Superior temporal gyrus (tissue), 1 donor: ENCODE data around the gene ZNF770.

Experiments used
- DNase-seq: peaks from one replicate; pipeline ENCODE4 v3.0.0-alpha.2; 2016; ENCODE audit errors: extremely low spot score

The ZNF770 gene, protein sequence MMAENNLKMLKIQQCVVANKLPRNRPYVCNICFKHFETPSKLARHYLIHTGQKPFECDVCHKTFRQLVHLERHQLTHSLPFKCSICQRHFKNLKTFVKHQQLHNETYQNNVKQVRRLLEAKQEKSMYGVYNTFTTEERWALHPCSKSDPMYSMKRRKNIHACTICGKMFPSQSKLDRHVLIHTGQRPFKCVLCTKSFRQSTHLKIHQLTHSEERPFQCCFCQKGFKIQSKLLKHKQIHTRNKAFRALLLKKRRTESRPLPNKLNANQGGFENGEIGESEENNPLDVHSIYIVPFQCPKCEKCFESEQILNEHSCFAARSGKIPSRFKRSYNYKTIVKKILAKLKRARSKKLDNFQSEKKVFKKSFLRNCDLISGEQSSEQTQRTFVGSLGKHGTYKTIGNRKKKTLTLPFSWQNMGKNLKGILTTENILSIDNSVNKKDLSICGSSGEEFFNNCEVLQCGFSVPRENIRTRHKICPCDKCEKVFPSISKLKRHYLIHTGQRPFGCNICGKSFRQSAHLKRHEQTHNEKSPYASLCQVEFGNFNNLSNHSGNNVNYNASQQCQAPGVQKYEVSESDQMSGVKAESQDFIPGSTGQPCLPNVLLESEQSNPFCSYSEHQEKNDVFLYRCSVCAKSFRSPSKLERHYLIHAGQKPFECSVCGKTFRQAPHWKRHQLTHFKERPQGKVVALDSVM

DNA sequence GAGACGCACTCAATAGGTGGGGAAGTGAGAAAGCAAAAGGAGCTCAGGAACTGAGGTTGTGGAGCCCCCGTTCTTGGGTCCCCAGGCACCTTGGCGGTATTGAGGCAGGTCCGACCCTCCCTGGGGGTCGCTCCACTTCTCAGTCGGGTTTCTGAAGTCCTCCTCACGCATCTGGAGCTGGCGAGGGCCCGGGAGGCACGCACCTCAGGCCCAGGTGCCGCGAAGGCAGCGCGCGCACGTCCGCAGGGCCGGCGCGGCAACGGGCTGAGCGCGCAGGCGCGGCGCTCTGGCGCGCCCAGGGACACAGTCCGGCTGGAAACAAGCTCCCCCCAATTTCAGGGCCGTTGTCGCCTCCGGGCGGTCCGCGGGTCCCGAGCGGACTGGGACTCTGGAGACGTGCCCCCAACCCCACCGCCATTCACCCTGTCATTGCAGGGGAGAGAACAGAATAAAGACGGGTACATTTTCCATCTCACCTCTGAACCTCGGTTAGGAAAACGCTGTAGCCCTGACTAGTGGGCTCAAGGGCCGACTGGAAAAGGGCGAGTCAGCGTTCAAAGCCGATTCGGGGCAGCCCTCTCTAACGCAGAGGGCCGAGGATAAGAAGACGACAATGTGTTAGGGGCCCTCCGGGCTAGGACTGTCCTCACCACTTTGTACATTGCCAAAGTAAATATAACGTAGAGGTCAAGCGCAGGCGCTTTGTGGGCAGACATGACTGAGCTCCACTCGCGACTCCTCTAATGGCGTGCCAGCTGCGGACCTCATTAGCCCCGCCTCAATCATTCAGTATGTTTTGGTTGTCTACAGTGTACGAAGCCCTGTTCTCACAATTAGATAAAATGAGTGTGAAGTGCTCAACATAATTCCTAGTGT is at the start of gene ZNF770:
ZNF770 (minus strand) TSS at position 261 of the 876 bp plus-strand sequence. CDS start 4,853 bp downstream, outside the sequence.
- DNase-seq, result peak; percentile 82

DNA sequence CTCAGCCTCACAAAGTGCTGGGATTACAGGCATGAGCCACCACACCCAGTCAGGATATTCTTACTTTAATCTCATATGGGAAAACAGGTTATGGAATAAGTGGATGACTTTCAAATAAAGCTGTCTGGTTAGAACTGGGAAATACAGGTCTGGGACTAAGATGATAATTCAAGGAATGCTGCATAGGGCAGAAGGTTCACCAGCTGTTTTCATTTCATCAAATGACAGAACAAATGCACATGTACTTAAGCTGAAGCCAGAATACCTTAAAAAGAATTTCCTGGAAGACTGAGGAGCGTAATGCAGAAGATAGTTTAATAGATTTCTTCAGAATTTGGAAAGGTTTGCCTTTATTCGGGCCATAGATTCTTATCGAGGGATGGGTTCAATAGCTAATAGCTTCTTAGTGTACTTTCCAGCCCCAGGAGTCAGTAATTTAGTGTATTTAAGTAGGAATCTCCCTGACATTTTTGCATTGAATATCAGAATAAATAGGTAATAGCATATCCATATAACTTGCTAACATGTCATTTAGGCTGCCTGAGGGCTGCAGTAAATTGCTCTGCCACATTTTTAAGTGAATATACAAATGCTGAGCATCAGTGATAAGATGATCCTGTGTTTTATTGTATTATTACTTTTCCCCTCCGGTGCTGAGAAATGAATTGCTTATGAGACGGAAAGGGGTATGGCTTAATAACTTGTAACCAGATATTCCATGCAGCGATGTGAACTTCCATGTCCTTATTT is 40.3 kb upstream of the ZNF770 start:
- no peak for DNase-seq

DNA sequence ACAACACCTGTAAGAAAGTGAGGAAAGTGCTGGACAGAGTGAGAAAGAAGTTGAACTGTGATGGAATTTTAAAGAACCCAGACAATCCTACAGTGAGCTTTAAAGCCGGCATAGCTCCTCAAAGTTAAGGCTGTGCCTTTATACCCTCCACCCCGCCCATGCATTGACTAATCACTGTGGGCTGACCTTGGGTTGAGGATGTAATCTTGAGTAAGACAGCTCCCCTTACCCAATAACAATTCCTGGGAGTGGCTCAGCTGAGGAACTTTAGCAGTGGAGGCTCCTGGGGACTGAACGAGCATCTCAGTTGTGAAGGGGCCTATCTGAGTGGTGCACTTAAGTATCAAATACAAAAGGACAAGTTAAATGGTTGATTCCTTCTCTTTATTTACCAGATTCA is 35.7 kb upstream of the ZNF770 start:
- DNase-seq, result no peak

DNA sequence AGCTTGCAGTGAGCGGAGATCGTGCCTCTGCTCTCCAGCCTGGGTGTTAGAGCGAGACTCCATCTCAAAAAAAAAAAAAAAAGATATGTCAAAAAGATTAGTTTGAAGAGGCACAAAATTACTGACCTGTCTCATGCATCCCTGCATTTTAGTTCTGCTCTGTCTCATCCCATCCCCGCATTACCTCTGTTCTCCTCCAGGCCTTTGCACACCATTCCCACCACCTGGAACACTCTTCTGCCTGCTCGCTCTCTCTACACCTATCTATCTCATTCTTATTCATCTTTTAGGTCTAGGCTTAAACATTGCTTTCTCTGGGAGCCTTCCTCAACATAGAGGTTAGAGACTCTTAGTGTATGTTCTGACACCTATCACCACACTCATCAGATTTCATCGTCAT is 32.9 kb upstream of the ZNF770 start:
- DNase-seq, result no peak

DNA sequence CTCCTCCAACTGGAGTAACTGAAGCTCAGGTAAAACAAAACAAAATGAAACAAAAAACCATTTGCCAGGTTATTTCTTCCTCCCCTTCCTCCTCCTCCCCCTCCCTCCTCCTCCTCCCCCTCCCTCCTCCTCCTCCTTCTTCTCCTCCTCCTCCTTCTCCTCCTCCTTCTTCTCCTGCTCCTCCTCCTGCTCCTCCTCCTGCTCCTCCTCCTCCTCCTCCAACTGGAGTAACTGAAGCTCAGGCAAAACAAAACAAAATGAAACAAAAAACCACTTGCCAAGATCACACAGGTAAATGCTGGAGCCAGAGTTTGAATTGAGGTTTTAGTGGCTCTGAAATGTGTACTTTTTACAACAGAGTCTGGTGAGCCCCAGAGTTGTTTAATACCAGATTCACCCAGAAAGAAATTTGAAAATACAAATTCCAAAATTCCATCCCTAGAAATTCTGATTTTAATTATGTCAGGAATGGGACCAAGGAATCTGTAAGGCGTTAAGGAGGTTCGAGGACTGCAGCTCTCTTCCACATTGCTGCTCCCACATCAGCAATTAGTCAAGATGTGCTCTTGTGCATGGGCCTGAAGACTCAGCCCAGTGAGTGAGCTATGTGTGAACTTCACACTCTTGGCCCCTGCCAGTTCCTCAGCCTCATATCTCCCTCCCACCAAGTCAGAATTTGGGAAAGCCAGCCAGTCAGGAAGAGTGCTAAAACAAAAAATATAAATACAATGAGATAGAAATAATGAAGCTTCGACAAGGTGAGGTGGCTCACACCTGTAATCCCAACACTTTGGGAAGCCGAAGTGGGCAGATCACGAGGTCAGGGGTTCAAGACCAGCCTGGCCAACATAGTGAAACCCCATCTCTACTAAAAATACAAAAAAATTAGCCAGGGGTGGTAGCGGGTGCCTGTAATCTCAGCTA is 31.6 kb upstream of the ZNF770 start:
- DNase-seq, result no peak

DNA sequence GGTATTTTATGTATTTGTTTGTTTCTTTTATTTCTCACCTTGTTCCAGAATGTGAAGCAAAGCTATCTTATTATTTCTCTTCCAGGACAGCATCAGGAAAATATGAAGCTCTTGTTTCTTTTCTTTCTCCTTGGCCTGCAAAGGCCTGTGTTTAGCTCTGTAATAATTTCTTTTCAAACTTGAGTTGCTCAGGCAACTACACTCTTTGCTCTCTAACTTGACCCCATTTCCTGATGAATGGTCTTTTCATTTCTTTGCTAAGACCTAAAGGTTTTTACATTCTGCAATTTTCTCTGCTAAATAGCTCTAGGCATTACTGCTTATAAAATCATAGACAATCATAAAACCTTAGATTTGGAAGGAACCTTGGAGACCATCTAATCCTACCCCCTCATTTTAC is 26.2 kb upstream of the ZNF770 start:
- no peak for DNase-seq

DNA sequence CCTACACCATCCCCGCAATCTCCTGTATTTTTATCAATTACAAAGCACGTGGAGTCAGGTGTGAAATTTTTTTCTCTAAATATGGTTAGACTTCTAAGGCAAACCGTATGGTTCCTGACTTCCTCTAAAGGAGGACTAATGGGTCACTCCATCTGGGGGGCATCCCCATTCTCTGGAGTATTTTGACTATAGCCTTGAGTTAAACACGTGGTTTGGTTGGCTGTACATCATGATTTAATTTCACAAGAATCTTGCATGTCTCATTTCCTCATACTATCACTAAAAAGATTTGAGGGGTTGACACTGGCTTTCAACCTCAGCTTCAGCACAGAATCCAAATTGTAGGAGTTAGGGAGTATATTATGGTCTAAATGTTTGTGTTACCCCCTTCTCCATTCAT is 25.3 kb upstream of the ZNF770 start:
- DNase-seq, result no peak

DNA sequence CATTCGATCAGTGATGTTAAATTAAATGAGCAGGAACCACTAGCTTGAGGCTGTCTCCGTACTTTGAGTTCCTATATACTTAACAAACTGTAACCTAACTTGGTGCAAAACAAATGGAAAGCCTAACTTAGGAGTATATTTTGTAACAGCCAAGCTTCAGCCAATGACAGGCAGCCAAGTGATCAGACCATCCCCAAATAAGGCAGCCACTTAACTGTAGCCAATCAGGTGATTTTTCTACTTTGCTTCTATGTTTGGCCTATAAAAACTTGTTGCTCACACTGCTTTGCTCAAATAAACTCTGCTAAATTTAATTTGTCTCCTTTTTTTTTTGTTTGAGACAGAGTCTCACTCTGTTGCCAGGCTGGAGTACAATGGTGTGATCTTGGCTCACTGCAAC is 19.3 kb upstream of the ZNF770 start:
- no peak for DNase-seq

DNA sequence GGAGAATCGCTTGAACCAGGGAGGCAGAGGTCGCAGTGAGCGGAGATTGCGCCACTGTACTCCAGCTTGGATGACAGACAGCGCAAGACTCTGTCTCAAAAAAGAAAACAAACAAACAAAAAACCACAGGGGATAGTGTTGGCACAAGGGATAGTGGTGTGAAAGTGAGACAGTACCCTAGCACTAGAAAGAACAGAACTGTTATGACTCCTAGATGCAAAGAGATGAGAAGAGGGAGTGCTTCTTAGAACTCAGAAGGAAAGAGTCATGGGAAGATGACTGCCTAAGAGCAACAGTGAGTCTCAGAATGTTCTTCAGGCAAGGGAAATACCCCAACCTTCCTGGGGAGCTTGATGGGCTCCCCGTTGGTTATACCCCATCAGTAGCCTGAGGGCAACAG is 17.8 kb upstream of the ZNF770 start:
- no peak for DNase-seq

DNA sequence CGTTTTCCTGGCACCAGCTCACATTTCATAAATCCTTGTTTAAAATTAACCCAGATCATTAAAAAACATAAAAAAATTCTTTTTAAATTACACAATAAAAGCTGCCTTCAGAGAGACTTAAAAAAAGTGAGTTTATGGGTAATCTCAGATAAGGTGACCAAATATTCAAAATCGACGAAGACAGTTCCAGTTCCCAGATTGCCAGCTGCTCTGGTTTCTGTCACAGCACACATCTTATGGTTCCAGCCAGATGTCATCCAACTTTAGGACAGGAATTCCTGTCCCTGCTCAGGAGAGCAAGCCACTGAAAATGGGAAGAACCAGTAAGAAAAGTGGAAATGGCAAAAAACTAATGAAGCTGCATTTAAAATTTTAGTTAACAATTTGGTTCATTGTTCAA is 15.8 kb upstream of the ZNF770 start:
- DNase-seq, result no peak

DNA sequence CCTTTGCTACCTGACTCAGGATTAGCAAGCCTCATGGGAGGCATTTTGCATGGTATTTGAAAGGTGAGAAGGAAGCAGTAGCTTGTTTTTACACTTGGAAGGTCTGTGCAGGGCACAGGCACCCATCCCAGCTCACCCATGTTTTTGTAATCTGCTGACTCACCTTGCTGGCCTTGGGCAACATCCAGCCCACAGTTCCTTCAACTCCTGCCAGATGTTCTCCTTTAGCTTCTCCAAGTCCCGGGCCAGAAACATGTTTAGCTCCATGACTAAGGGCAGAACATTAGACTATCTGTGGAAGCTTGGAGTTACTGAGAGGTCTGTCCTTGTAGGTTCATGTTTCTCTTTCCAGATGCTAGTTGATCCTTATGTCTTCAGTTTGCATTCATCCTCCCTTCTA is 12.4 kb upstream of the ZNF770 start:
- DNase-seq, result no peak

DNA sequence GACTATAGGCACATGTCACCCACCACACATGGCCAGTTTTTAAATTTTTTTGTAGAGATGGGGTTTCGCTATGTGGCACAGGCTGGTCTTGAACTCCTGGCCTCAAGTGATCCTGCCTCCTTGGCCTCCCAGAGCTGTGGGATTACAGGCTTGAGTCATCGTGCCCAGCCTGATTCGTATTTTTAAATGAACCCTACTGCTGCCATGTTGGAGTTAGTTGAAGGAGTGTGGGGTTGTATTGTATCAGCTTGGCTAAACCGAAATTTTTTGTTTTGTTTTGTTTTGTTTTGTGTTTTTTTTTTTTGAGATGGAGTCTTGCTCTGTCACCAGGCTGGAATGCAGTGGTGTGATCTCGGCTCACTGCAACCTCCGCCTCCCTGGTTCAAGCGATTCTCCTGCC is 11.8 kb upstream of the ZNF770 start:
- DNase-seq, result no peak

DNA sequence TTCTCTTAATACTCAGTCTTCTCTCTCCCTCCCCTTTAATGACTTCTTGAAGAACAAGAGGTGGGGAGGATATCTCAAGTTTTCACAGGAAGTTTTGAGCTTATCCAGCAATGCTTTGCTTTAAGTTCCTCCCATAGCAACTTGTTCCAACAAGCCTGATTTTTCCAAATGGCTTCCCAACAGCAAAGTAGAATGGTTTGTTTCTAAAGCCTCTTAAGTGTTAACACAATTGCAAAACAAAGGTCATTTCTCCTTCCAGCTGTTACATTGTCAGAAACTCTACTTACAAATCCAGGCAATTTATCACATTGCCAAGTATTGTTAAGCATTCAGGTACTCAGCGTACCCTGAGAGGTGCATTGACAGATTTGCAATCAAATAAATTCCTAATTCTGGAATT is 6.8 kb upstream of the ZNF770 start:
- no peak for DNase-seq

DNA sequence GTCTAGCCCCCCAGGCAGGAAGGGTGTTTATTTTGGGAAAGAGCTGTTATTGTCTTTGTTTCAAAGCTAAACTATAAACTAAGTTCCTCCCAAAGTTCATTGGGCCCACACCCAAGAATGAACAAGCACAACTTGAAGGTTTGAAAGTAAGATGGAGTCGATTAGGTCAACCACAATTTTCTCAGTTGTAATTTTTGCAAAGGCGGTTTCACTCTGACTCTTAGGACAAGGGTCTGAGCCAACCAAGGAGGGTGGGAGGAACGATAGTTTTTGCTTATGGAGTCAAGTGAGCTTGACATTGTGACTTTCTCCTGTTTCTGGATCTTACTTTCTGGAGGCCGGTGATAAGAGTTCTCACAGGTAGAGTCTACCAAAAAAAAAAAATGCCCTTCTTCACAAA is 5.8 kb upstream of the ZNF770 start:
- DNase-seq, result no peak

DNA sequence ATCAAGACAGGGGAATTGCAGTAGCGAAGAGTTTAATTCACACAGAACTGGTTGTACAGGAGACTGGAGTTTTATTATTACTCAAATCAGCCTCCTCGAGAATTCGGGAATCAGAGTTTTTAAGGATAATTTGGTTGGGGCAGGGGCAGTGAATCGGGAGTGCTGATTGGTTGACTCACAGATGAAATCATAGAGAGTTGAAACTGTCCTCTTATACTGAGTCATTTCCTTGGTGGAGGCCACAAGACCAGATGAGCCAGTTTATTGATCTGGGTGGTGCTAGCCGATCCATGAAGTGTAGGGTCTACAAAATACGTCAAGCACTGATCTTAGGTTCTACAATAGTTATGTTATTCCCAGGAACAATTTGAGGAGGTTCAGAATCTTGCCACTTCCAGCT is 5.3 kb upstream of the ZNF770 start:
- DNase-seq, result no peak

DNA sequence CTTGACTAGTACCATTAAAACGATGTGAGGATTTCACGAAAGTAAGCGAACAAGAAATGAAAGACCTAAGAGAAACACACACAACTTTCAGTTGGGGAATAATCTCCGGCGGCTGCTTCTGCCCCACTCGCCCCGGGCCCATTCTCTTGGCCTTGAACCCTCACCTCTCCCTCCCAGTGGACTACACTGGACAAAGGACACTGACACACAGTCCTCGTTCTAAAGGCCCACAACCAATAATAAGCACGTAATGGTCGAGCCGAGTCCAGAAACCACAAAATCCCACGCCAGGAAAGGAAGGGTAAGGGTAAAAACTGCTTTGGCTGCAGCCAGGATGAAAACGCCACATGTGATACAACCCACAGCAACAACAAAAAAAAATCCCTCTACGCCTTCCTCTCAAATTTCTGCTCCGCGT is 469 bp downstream of the ZNF770 start:
- DNase-seq, result no peak

DNA sequence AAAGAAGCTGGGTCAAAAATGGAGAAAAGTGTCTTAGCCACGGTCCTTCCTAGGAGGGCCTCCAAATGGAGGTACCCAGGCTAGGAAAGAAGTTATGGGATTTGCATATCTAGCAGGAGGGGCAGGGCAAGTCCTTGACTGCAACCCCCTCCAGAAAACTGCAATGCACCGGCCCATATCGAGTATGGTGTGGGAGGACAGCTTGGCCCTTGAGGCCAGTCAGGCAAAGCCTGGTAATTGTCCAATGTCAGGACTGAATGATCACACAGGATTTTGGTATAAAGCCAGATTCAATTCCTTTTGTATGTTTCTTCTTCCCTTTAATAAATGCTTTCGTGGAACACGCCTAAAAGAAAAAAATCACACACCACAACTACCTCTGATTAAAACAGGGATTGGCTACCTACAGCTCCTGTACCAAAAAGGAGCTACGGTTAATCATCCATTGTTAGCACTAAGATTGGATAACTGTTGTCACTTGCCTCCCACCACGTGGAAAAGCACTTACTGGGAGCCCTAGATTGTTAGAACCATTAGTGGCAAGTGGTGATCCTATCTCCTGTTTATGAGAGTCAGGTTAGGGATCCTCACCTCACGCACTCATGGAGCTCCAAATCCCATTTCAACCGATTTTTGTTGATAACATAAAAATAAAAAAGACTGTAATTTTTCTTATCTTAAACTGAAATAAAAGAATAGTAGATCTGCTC is 1.2 kb downstream of the ZNF770 start:
- DNase-seq, result no peak

DNA sequence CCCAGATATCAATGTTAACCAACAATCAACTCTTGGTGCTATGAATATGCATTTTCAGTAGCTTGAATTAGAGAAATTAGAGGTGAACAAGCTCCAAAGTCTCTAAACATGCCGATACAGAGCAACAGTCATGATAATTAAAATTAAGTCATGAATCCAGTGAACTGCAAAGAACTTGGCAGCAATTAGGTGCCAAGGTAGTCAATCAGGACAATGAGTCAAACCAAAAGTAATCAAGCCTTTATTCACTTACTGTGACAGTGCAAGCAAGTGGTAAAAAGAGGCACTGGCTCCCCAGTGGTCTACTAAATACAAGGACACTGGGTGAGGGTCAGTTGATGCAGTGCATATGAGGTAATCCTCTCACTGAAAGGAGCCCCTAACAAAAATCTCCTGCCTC is 1.8 kb downstream of the ZNF770 start:
- DNase-seq, result no peak

DNA sequence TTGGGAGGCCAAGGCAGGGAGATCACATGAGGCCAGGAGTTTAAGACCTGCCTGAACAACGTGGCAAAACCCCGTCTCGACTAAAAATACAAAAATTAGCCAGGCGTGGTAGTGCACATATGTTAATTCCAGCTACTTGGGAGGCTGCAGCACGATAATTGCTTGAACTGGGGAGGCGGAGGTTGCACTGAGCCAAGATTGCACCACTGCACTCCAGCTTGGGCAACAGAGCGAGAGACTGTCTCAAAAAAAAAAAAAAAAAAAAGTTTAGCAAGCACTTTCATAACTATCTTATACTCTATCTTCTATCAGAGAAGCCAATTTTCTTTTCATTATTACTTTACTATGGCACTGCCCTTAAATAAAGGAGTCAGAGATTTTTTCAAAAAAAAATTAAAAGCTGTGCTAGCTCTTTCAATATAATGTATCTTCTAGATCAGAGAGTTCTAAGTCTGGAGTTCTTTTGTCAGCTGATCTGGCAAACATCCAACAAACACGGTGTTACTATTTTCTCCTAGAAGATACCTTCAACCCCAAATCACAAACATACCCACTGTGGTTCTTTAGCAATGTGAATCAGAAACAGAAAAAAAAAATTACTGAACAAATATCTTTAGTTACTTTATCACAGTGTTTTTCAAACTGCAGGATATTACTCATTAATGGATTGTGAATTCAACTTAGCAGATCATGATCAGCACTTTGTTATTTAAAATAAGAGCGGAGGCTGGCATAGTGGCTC is 3.0 kb downstream of the ZNF770 start:
- no peak for DNase-seq
